ENCODE data around the gene PPP1R14D.

DNA sequence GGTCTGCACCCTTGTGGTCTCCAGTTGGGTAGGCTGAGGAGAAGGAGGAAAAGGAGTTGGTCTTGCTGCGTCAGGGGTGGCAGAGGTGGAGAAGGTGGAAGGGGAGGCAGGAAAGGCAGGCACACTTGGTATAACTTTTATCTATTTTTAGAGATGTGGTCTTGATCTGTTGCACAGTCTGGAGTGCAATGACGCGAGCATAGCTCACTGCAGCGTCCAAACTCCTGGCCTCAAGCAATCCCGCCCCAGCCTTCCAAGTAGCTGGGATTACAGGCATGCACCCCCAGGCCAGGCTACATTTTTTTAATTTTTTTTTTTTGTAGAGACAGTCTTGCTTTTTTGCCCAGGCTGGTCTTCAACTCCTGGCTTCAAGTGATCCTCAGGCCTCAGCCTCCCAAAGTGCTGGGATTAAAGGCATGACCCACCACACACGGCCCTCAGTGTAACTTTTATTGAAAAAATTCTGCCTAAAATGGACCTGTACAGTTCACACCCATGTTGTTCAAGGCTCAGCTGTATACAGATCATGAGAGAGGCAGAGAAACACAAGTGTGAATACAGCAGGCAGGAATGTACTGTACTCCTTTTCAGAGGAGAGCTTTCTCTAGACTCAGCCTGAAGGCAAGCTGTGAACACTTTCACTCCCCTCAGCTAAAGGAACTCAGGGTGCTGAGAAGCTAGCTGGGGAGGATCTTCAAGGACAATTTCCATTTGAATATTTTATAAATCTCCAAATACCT, 47.7 kb upstream of the PPP1R14D start:
- TF ChIP-seq, protein P1, sequence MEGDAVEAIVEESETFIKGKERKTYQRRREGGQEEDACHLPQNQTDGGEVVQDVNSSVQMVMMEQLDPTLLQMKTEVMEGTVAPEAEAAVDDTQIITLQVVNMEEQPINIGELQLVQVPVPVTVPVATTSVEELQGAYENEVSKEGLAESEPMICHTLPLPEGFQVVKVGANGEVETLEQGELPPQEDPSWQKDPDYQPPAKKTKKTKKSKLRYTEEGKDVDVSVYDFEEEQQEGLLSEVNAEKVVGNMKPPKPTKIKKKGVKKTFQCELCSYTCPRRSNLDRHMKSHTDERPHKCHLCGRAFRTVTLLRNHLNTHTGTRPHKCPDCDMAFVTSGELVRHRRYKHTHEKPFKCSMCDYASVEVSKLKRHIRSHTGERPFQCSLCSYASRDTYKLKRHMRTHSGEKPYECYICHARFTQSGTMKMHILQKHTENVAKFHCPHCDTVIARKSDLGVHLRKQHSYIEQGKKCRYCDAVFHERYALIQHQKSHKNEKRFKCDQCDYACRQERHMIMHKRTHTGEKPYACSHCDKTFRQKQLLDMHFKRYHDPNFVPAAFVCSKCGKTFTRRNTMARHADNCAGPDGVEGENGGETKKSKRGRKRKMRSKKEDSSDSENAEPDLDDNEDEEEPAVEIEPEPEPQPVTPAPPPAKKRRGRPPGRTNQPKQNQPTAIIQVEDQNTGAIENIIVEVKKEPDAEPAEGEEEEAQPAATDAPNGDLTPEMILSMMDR (IDR thresholded peaks at IDR 0.05; ENCODE audit: low read length), result no peak
- no peak for TF ChIP-seq EZH2 (optimal IDR thresholded peaks at IDR 0.05; ENCODE audit: low read depth, low read length)

All from MM.1S (cell line).